Right renal cortex interstitium (tissue), 3 donors: ENCODE data around the gene NACC1. TPM values are rescaled to one million over a fixed set of nuclear protein-coding genes. Genes with fewer than 3 reads are reported as not detected.
"Not testable (repeated sequence)": the region's sequence is repeated elsewhere in the genome, so short reads cannot be mapped to it uniquely, and the experiment has no call there.

Experiments
- DNase-seq, 3 donors: peaks; one replicate each; pipeline ENCODE4 v3.0.0-alpha.2; 2013; ENCODE audit warnings: low read depth in 3 of 3, low spot score in 2 of 3
- polyA plus RNA-seq, 3 donors: library from polyadenylated mRNA; unstranded; fragments of 120-200 nt; gene quantifications; one replicate each; pipeline ENCODE4 v1.2.1, GENCODE V29; 2013; ENCODE audit not compliant: insufficient read length in 3 of 3

Gene NACC1
- polyA plus RNA-seq, 3 donors = 18.3 to 23.9 (median 21.2) TPM

GRCh38 chr19:13160557-13160956 lies 42.5 kb downstream of the NACC1 start:
- DNase-seq = no peak

GRCh38 chr19:13162724-13163608 lies 44.9 kb downstream of the NACC1 start:
- DNase-seq = peak in 1 of 3 donors; percentile 91

GRCh38 chr19:13163609-13164342 lies 45.7 kb downstream of the NACC1 start:
- DNase-seq = no peak

- DNase-seq = no peak
These were observed 46.5 kb downstream of the NACC1 start for GRCh38 chr19:13164343-13165161.

- no peak for DNase-seq
These were observed 47.3 kb downstream of the NACC1 start for GRCh38 chr19:13165162-13165997.

- DNase-seq = not testable (repeated sequence)
These were observed 48.1 kb downstream of the NACC1 start for GRCh38 chr19:13166151-13166550.

GRCh38 chr19:13169769-13170168 lies 51.7 kb downstream of the NACC1 start:
- DNase-seq = no peak

GRCh38 chr19:13171146-13171545 lies 53.1 kb downstream of the NACC1 start:
- DNase-seq = no peak

GRCh38 chr19:13172346-13173138 lies 54.5 kb downstream of the NACC1 start:
- DNase-seq = no peak

GRCh38 chr19:13173139-13173737 lies 55.2 kb downstream of the NACC1 start:
- no peak for DNase-seq

- no peak for DNase-seq
These were observed 58.3 kb downstream of the NACC1 start for GRCh38 chr19:13176345-13176744.

GRCh38 chr19:13177584-13177983 lies 59.5 kb downstream of the NACC1 start:
- DNase-seq = not testable (repeated sequence)

- not testable (repeated sequence) for DNase-seq
These were observed 60.2 kb downstream of the NACC1 start for GRCh38 chr19:13178291-13178690.

GRCh38 chr19:13181747-13182388 lies 63.8 kb downstream of the NACC1 start:
- no peak for DNase-seq

- DNase-seq = not testable (repeated sequence)
These were observed 66.9 kb downstream of the NACC1 start for GRCh38 chr19:13184926-13185325.

GRCh38 chr19:13185763-13186657 lies 67.9 kb downstream of the NACC1 start:
- DNase-seq = not testable (repeated sequence)

- DNase-seq = not testable (repeated sequence)
These were observed 68.6 kb downstream of the NACC1 start for GRCh38 chr19:13186688-13187087.
